Tibial artery (tissue), 4 donors: ENCODE data around the gene MGAT5B.

Experiments
- DNase-seq, 2 donors: peaks; one replicate each; pipeline ENCODE4 v3.0.0-alpha.2; 2019
- H3K27ac ChIP-seq, 2 donors: fragments of 200-600 bp; sonication (generic) in 1 of 2; 1 replicate in 1 of 2; 2 replicates in 1 of 2; pipeline ENCODE4 v1.5.1; 2018 to 2019; ENCODE audit warnings: mild to moderate bottlenecking in 1 of 2
- H3K27me3 ChIP-seq, 2 donors: fragments of 200-600 bp; sonication (generic) in 1 of 2; one replicate each; pipeline versions ENCODE4 v1.5.1 to v1.6.0; 2016 to 2019
- H3K36me3 ChIP-seq, 3 donors: fragments of 200-600 bp; sonication (generic) in 2 of 3; one replicate each; pipeline ENCODE4 v1.5.1; 2016 to 2019; ENCODE audit warnings: mild to moderate bottlenecking in 2 of 3
- H3K4me1 ChIP-seq, 4 donors: fragments of 200-600 bp; sonication (generic) in 2 of 4; 1 replicate in 3 of 4; 2 replicates in 1 of 4; pipeline ENCODE4 v1.5.1; 2016 to 2019
- H3K4me3 ChIP-seq, 2 donors: fragments of 200-600 bp; sonication (generic) in 1 of 2; 1 replicate in 1 of 2; 2 replicates in 1 of 2; pipeline ENCODE4 v1.5.1; 2018 to 2019; ENCODE audit warnings: mild to moderate bottlenecking in 2 of 2
- H3K9me3 ChIP-seq, 3 donors: fragments of 200-600 bp; sonication (generic) in 1 of 3; one replicate each; pipeline ENCODE4 v1.5.1; 2016 to 2019
- intact Hi-C: fragments of 100-400 bp; cut with DNase I; formaldehyde crosslinking; loops from one replicate; pipeline ENCODE4 v1.15.0; 2023; ENCODE audit warnings: low total_unique reads
- TF ChIP-seq, protein P1 (sequence below), 2 experiments: fragments of 200-600 bp in 1 of 2; fragments of 450-650 bp in 1 of 2; IDR thresholded peaks; one replicate each; pipeline ENCODE4 v1.5.1; 2017 to 2019; ENCODE audit warnings: antibody characterized with exemption in 2 of 2, mild to moderate bottlenecking in 1 of 2, moderate library complexity in 1 of 2

Gene MGAT5B

GRCh38 chr17:76843703-76844484 is 24.3 kb upstream of the MGAT5B start:
- Histone ChIP-seq H3K4me1 (peaks cover 0 to 16% (median 9%) of the 10 kb centered on the region in 4 donors), H3K27me3 (peaks cover 0 to 72% of the 10 kb centered on the region in 2 donors)
- intact Hi-C loops, result no loop called here

GRCh38 chr17:76844485-76844829 is 23.7 kb upstream of the MGAT5B start:
- no peaks in the 10 kb centered on the region for H3K36me3 ChIP-seq
- H3K27me3 ChIP-seq, result peaks cover 0 to 76% of the 10 kb centered on the region in 2 donors
- no peak overlapping the region for H3K4me3 ChIP-seq
- TF ChIP-seq, protein P1, sequence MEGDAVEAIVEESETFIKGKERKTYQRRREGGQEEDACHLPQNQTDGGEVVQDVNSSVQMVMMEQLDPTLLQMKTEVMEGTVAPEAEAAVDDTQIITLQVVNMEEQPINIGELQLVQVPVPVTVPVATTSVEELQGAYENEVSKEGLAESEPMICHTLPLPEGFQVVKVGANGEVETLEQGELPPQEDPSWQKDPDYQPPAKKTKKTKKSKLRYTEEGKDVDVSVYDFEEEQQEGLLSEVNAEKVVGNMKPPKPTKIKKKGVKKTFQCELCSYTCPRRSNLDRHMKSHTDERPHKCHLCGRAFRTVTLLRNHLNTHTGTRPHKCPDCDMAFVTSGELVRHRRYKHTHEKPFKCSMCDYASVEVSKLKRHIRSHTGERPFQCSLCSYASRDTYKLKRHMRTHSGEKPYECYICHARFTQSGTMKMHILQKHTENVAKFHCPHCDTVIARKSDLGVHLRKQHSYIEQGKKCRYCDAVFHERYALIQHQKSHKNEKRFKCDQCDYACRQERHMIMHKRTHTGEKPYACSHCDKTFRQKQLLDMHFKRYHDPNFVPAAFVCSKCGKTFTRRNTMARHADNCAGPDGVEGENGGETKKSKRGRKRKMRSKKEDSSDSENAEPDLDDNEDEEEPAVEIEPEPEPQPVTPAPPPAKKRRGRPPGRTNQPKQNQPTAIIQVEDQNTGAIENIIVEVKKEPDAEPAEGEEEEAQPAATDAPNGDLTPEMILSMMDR (IDR thresholded peaks at IDR 0.05), result no peak
- H3K27ac ChIP-seq, result no peak overlapping the region
- intact Hi-C loops, result no loop called here
- peaks cover 0 to 3% (median 0%) of the 10 kb centered on the region in 3 donors for H3K9me3 ChIP-seq
- peaks cover 0 to 12% (median 9%) of the 10 kb centered on the region in 4 donors for H3K4me1 ChIP-seq
- no peak for DNase-seq

More at GRCh38 chr17:76843703-76844484, 24.3 kb upstream of the MGAT5B start:
- DNase-seq, result no peak
- Histone ChIP-seq H3K9me3 (peaks cover 0 to 3% (median 0%) of the 10 kb centered on the region in 3 donors), H3K4me3 (no peak overlapping the region), H3K36me3 (no peaks in the 10 kb centered on the region), H3K27ac (no peak overlapping the region)
- TF ChIP-seq, protein P1 (IDR thresholded peaks at IDR 0.05), result no peak

GRCh38 chr17:76844846-76845245 is 23.4 kb upstream of the MGAT5B start:
- DNase-seq, result no peak
- intact Hi-C loops, result no loop called here
- Histone ChIP-seq H3K9me3 (peaks cover 0 to 3% (median 0%) of the 10 kb centered on the region in 3 donors), H3K4me3 (no peak overlapping the region), H3K4me1 (peaks cover 0 to 8% (median 5%) of the 10 kb centered on the region in 4 donors), H3K27ac (no peak overlapping the region), H3K27me3 (peaks cover 0 to 76% of the 10 kb centered on the region in 2 donors), H3K36me3 (no peaks in the 10 kb centered on the region)
- TF ChIP-seq, protein P1 (IDR thresholded peaks at IDR 0.05), result no peak

GRCh38 chr17:76845541-76846017 is 22.6 kb upstream of the MGAT5B start:
- H3K27ac ChIP-seq, result no peak overlapping the region
- DNase-seq, result no peak
- peaks cover 0 to 77% of the 10 kb centered on the region in 2 donors for H3K27me3 ChIP-seq
- no peaks in the 10 kb centered on the region for H3K36me3 ChIP-seq
- TF ChIP-seq, protein P1 (IDR thresholded peaks at IDR 0.05), result no peak
- no peak overlapping the region for H3K4me3 ChIP-seq
- peaks cover 0 to 3% (median 0%) of the 10 kb centered on the region in 3 donors for H3K9me3 ChIP-seq
- peaks cover 0 to under 1% (median under 1%) of the 10 kb centered on the region in 4 donors for H3K4me1 ChIP-seq
- intact Hi-C loops, result no loop called here

GRCh38 chr17:76847031-76847430 is 21.2 kb upstream of the MGAT5B start:
- H3K27me3 ChIP-seq, result peaks cover 0 to 80% of the 10 kb centered on the region in 2 donors
- TF ChIP-seq, protein P1 (IDR thresholded peaks at IDR 0.05), result no peak
- intact Hi-C loops, result no loop called here

More at GRCh38 chr17:76847031-76847430, 21.2 kb upstream of the MGAT5B start:
- no peak for DNase-seq
- Histone ChIP-seq H3K36me3 (no peaks in the 10 kb centered on the region), H3K4me3 (no peak overlapping the region), H3K9me3 (peaks cover 0 to 3% (median 0%) of the 10 kb centered on the region in 3 donors), H3K4me1 (no peaks in the 10 kb centered on the region), H3K27ac (no peak overlapping the region)
